ENCODE measurements around the gene SHMT2.

The SHMT2 gene

DNA sequence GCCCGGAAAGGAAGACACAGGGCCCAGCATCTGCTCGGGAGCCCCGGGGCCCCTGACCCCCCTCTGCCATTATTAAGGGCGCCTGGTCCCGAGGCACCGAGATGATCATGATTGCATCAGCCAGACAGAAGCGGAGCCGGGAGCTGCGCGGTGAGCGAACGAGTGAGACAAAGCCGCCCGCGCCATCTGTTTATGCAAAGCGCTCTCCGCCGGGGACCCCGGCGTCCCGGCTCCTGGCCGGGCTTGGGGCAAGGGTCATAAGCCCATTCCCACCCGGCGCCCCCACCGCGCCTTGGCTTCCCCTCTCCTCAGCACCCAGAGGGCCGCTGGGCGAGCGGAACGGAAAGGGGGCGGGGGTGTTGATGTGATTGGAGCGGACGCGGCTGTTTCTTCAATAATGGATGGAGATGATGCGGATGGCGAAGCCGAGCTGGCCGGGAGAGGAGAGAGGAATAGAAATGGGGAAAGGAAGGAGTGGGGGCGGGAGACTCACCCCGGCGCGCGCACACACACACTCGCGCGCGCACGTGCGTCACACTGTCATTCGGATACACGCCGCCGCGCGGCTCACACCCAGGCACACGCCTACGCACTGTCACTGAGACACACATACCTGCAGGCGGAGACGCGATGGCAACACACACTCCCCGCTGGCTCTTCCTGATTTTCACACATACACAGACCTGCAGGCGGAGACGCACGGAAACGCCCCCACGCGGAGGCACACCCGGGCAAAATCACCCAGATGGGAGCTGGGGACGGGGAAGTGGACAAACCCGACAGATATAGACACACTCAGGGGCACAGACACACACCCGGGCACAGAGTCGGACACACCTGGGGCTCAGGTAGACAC, 10.8 kb downstream of the SHMT2 start:
- Histone ChIP-seq H3K36me3 (peaks cover 3% of the 10 kb centered on the region; the same call in 1 of the 2 replicates), H3K4me3 (ENCODE audit: low read depth, low read length) (peak overlapping the region; percentile 65), H3K27me3 (ENCODE audit: insufficient read depth, low read depth, severe bottlenecking) (peaks cover 14% of the 10 kb centered on the region), H3K9me3 (ENCODE audit: severe bottlenecking) (no peaks in the 10 kb centered on the region), H3K27ac (peak overlapping the region; percentile 83)
- TF ChIP-seq, protein P1, sequence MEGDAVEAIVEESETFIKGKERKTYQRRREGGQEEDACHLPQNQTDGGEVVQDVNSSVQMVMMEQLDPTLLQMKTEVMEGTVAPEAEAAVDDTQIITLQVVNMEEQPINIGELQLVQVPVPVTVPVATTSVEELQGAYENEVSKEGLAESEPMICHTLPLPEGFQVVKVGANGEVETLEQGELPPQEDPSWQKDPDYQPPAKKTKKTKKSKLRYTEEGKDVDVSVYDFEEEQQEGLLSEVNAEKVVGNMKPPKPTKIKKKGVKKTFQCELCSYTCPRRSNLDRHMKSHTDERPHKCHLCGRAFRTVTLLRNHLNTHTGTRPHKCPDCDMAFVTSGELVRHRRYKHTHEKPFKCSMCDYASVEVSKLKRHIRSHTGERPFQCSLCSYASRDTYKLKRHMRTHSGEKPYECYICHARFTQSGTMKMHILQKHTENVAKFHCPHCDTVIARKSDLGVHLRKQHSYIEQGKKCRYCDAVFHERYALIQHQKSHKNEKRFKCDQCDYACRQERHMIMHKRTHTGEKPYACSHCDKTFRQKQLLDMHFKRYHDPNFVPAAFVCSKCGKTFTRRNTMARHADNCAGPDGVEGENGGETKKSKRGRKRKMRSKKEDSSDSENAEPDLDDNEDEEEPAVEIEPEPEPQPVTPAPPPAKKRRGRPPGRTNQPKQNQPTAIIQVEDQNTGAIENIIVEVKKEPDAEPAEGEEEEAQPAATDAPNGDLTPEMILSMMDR (IDR thresholded peaks at IDR 0.05; ENCODE audit: low read depth, low read length): peak; percentile 22; the same call in 1 of the 2 replicates
- peak; percentile 69 for DNase-seq

DNA sequence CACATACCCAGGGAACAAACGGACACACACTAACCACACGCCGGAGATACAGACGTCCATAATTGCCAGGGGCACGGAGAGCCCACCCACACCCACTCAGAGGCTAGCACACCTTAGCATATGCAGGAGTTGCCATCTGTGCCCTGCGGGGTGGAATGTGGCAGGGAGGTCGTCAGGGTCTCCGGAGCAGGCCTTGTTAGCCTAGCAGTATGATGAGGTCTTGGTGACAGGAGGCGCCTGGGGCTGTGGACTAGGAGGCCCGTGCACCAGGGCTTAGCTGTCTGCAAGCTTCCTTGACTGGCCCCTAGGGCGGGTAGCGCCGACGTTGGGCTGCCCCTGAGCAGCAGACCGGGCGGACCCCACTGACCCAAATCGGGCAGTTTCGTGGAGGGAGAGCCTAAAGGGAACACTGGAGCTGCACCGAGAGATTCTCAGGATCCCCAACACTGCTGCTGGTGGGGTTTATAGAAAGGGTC, 11.5 kb downstream of the SHMT2 start:
- H3K27ac ChIP-seq: 0 out of 2 replicates have a peak overlapping the region, but pooled peaks have one; percentile 83
- TF ChIP-seq, protein P1 (IDR thresholded peaks at IDR 0.05; ENCODE audit: low read depth, low read length): no peak
- peak; percentile 70 for DNase-seq
- no peaks in the 10 kb centered on the region for H3K9me3 ChIP-seq (ENCODE audit: severe bottlenecking)
- H3K36me3 ChIP-seq: 0 out of 2 replicates have a peak, but pooled peaks cover 1% of the 10 kb centered on the region
- peak overlapping the region; percentile 65 for H3K4me3 ChIP-seq (ENCODE audit: low read depth, low read length)
- H3K27me3 ChIP-seq (ENCODE audit: insufficient read depth, low read depth, severe bottlenecking): peaks cover 14% of the 10 kb centered on the region

DNA sequence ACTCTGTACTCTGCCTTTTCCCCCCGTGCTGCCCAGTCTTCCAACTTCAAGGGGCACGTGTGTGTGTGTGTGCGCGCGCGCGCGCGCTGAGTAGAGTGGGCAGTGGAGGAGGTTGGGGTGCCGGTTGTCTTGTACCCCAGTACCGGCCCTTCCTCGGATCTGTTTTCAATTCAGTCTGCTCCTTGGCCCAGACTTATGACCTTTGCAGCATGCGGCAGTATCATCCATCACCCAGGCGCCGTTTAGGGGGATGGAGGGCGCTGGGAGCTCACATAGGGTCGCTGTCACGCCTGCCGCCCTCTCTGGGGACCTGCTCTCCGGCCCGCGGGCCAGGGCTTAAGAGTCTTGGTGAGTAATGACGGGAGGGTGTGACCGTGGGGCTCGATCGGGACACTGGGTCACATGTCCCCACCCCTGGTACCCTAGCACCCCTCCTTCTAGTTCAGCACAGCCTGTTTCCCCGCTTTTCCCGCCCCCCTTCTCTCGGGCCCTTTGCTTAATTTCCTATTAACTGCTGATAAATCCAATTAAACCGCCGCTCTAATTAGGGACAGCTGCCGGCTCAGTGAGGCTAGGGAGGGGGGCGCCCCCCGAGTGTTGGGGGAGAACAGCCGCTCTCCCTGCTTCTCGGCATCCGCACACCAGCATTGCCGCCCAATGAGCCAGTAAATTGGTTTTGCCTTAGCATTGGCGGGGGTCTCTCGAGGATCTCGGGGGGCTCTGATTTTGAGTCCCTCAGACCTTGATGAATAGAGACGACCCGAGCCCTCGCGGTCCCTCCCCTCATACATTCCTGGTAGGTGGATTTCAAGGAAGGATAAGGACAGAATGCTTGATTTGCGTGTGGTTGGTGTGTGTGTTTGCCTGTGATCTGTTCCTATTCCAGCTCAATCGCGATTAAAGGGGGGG, 12.1 kb downstream of the SHMT2 start:
- no peaks in the 10 kb centered on the region for H3K9me3 ChIP-seq (ENCODE audit: severe bottlenecking)
- TF ChIP-seq, protein P1 (IDR thresholded peaks at IDR 0.05; ENCODE audit: low read depth, low read length): no peak
- peak overlapping the region; percentile 65 for H3K4me3 ChIP-seq (ENCODE audit: low read depth, low read length)
- no peaks in the 10 kb centered on the region for H3K36me3 ChIP-seq
- H3K27me3 ChIP-seq (ENCODE audit: insufficient read depth, low read depth, severe bottlenecking): peaks cover 14% of the 10 kb centered on the region
- no peak overlapping the region for H3K27ac ChIP-seq
- DNase-seq: no peak

DNA sequence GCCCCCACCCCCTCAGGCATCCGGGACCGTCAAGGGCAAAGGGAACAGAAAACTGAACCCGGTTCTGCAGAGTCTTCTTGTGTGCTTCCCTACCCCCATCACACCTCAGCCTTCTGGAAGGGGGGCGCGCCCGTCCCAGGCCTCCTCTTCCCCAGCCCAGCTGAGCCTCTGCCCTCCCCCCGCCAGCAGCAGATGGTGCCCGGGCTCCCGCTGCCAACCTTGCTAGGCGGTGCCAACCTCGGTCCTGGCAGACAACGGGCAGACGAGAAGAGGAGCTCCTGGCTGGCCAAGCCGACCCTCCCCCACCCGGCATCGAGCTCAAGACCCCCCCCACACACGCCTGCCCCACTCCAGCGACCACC, 12.8 kb downstream of the SHMT2 start:
- Histone ChIP-seq H3K36me3 (no peaks in the 10 kb centered on the region), H3K4me3 (ENCODE audit: low read depth, low read length) (peak overlapping the region; percentile 65; the same call in 1 of the 2 replicates), H3K27ac (no peak overlapping the region), H3K27me3 (ENCODE audit: insufficient read depth, low read depth, severe bottlenecking) (peaks cover 14% of the 10 kb centered on the region), H3K9me3 (ENCODE audit: severe bottlenecking) (no peaks in the 10 kb centered on the region)
- TF ChIP-seq, protein P1 (IDR thresholded peaks at IDR 0.05; ENCODE audit: low read depth, low read length): no peak
- DNase-seq: no peak

DNA sequence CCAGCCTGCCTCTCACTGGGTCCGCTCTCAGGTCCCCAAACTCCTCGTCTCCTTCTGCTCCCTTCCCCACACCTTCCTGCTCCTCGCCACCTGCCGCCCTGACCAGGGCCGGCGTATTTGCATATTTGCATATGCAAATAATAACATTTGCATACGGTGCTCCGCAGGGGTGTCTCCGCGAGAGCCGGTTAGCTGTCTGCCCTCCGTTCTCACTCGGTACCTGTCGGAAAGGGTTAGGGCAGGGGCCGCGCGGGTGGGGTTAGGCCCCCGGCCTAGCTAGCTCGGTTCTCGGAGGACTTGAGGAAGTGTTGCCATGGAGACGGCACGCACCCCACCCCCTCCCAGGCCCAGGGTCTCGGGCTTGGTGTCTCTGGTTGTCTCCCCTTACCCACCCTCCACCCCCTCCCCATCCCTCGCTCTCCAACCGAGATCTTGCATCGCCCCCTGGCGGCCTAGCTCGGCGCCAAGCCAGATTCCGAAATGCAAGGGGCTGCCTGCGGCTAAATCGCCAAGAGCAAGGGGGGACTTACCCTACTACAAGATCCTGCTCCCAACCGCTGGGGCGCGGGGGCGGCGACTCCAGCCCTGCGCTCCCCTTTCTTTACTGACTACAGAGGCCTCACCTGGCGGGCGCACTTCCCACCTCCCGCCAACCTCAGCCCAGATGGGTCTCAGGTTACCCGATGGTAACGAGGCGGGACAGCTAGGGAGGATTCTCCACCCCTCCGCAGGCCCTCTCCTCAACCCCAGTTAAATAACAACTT, 13.4 kb downstream of the SHMT2 start:
- no peak overlapping the region for H3K27ac ChIP-seq
- TF ChIP-seq, protein P1 (IDR thresholded peaks at IDR 0.05; ENCODE audit: low read depth, low read length): peak; percentile 79
- DNase-seq: peak; percentile 91
- H3K27me3 ChIP-seq (ENCODE audit: insufficient read depth, low read depth, severe bottlenecking): peaks cover 14% of the 10 kb centered on the region
- no peaks in the 10 kb centered on the region for H3K9me3 ChIP-seq (ENCODE audit: severe bottlenecking)
- peak overlapping the region; percentile 45 for H3K4me3 ChIP-seq (ENCODE audit: low read depth, low read length)
- no peaks in the 10 kb centered on the region for H3K36me3 ChIP-seq
